ENCODE data around the gene CLIC6.
A peak's percentile ranks its signal among the peaks of the same experiment; 100 is the strongest.

CLIC6 gene

GRCh38 chr21:34728479-34728878 is 59.7 kb downstream of the CLIC6 start:
- no peak for DNase-seq (ENCODE audit: low spot score)

- DNase-seq (ENCODE audit: low spot score): no peak
Measured at GRCh38 chr21:34730194-34730593, 61.4 kb downstream of the CLIC6 start.

GRCh38 chr21:34730756-34731445 is 62.1 kb downstream of the CLIC6 start:
- DNase-seq (ENCODE audit: low spot score): no peak

GRCh38 chr21:34732388-34732821 is 63.6 kb downstream of the CLIC6 start:
- no peak for DNase-seq (ENCODE audit: low spot score)

- DNase-seq (ENCODE audit: low spot score): no peak
Measured at GRCh38 chr21:34733852-34734251, 65.1 kb downstream of the CLIC6 start.

GRCh38 chr21:34734696-34735095 is 65.9 kb downstream of the CLIC6 start:
- DNase-seq (ENCODE audit: low spot score): no peak

GRCh38 chr21:34736116-34736874 is 67.5 kb downstream of the CLIC6 start:
- no peak for DNase-seq (ENCODE audit: low spot score)

GRCh38 chr21:34737115-34737514 is 68.3 kb downstream of the CLIC6 start:
- no peak for DNase-seq (ENCODE audit: low spot score)

- DNase-seq (ENCODE audit: low spot score): no peak
Measured at GRCh38 chr21:34740198-34740597, 71.4 kb downstream of the CLIC6 start.

- no peak for DNase-seq (ENCODE audit: low spot score)
Measured at GRCh38 chr21:34743285-34743684, 74.5 kb downstream of the CLIC6 start.

GRCh38 chr21:34743831-34744230 is 75.0 kb downstream of the CLIC6 start:
- DNase-seq (ENCODE audit: low spot score): no peak

GRCh38 chr21:34744801-34745200 is 76.0 kb downstream of the CLIC6 start:
- DNase-seq (ENCODE audit: low spot score): no peak

GRCh38 chr21:34745557-34746255 is 76.9 kb downstream of the CLIC6 start:
- DNase-seq (ENCODE audit: low spot score): peak; percentile 49

GRCh38 chr21:34748862-34749261 is 80.1 kb downstream of the CLIC6 start:
- DNase-seq (ENCODE audit: low spot score): no peak

- DNase-seq (ENCODE audit: low spot score): no peak
Measured at GRCh38 chr21:34754690-34755647, 86.2 kb downstream of the CLIC6 start.

GRCh38 chr21:34761758-34762330 is 93.0 kb downstream of the CLIC6 start:
- no peak for DNase-seq (ENCODE audit: low spot score)

GRCh38 chr21:34762786-34763185 is 94.0 kb downstream of the CLIC6 start:
- DNase-seq (ENCODE audit: low spot score): no peak

GRCh38 chr21:34764715-34765284 is 96.0 kb downstream of the CLIC6 start:
- DNase-seq (ENCODE audit: low spot score): no peak

- no peak for DNase-seq (ENCODE audit: low spot score)
Measured at GRCh38 chr21:34765619-34766018, 96.8 kb downstream of the CLIC6 start.

- DNase-seq (ENCODE audit: low spot score): no peak
Measured at GRCh38 chr21:34766862-34767261, 98.1 kb downstream of the CLIC6 start.

All from HuH-7.5 (cell line).